HL-60 (cell line): ENCODE data around the gene ALX4.

Source experiments
- GABPA ChIP-seq: IDR thresholded peaks from 2 replicates; pipeline ENCODE4 v1.6.1; 2012; ENCODE audit warnings: low read depth
- POLR2AphosphoS5 ChIP-seq: IDR thresholded peaks from 2 replicates; pipeline ENCODE4 v1.6.1; 2012; ENCODE audit warnings: low read depth
- SPI1 ChIP-seq: IDR thresholded peaks from 2 replicates; pipeline ENCODE4 v1.6.1; 2012; ENCODE audit warnings: low read depth, mild to moderate bottlenecking, borderline replicate concordance
- TF ChIP-seq, protein P1 (sequence below): IDR thresholded peaks from one replicate; pipeline ENCODE4 v1.5.1; 2011; ENCODE audit warnings: low read length, control low read depth, inconsistent platforms; ENCODE audit not compliant: insufficient read depth
- TF ChIP-seq, protein P2 (sequence below): IDR thresholded peaks from 2 replicates; pipeline ENCODE4 v1.6.1; 2012; ENCODE audit warnings: low read depth; ENCODE audit not compliant: insufficient replicate concordance

DNA sequence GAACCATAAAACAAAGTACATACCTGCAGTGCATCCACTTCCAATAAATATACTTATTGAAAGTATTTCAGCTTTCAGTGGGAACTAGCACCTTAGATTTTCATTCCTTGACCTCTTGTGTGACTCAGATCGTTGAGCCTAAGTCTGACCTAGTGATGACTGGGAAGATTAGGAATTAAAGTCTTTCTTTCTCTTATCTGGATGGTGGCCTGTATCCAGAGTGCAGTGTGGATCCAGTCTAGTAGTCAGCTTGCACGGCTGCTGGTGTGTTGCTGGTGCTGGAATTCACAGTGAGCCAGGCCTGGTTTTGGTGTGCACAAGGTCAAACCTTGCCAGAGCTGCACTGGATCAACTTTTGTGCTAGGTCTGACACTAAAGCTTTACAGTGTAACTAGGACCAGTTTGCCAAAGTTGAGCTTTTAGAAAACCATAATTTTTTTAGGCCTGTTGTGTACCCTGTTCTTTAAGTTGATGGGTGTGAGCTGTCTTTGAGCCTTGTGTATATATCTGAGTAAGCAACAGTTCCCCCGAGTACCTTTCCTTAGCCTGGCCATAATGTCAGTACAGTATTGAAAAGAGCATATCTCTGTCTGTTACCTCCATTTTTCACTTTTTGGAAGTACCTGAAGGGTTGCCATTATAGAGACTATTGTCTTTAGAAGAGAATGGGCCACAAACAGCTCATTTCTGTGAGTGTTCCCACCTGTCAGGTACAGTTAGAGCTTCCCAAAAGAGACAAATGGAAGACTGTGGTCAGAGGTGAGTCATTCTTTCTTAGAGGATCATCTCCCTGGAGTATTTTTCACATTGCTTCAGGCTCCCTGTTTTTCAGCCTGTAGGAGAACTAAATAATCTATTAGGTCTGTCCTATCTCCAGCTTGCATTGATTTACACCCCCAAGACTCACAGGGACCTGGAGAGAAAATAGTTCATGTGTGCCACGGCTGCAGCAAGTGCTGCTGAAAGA is 89.8 kb downstream of the ALX4 start:
- TF ChIP-seq, protein P1, sequence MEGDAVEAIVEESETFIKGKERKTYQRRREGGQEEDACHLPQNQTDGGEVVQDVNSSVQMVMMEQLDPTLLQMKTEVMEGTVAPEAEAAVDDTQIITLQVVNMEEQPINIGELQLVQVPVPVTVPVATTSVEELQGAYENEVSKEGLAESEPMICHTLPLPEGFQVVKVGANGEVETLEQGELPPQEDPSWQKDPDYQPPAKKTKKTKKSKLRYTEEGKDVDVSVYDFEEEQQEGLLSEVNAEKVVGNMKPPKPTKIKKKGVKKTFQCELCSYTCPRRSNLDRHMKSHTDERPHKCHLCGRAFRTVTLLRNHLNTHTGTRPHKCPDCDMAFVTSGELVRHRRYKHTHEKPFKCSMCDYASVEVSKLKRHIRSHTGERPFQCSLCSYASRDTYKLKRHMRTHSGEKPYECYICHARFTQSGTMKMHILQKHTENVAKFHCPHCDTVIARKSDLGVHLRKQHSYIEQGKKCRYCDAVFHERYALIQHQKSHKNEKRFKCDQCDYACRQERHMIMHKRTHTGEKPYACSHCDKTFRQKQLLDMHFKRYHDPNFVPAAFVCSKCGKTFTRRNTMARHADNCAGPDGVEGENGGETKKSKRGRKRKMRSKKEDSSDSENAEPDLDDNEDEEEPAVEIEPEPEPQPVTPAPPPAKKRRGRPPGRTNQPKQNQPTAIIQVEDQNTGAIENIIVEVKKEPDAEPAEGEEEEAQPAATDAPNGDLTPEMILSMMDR = no peak
- TF ChIP-seq POLR2AphosphoS5 = no peak
- TF ChIP-seq, protein P2, sequence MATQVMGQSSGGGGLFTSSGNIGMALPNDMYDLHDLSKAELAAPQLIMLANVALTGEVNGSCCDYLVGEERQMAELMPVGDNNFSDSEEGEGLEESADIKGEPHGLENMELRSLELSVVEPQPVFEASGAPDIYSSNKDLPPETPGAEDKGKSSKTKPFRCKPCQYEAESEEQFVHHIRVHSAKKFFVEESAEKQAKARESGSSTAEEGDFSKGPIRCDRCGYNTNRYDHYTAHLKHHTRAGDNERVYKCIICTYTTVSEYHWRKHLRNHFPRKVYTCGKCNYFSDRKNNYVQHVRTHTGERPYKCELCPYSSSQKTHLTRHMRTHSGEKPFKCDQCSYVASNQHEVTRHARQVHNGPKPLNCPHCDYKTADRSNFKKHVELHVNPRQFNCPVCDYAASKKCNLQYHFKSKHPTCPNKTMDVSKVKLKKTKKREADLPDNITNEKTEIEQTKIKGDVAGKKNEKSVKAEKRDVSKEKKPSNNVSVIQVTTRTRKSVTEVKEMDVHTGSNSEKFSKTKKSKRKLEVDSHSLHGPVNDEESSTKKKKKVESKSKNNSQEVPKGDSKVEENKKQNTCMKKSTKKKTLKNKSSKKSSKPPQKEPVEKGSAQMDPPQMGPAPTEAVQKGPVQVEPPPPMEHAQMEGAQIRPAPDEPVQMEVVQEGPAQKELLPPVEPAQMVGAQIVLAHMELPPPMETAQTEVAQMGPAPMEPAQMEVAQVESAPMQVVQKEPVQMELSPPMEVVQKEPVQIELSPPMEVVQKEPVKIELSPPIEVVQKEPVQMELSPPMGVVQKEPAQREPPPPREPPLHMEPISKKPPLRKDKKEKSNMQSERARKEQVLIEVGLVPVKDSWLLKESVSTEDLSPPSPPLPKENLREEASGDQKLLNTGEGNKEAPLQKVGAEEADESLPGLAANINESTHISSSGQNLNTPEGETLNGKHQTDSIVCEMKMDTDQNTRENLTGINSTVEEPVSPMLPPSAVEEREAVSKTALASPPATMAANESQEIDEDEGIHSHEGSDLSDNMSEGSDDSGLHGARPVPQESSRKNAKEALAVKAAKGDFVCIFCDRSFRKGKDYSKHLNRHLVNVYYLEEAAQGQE = no peak
- no peak for TF ChIP-seq GABPA
- TF ChIP-seq SPI1 = no peak
